SU-DHL-6 (cell line): Measurements from ENCODE around the gene KDM2B.

Source experiments
- H2AFZ ChIP-seq: fragments of 200-600 bp; sonication (generic); 2 replicates; pipeline ENCODE4 v1.6.1; 2014; ENCODE audit warnings: low read depth, mild to moderate bottlenecking, moderate library complexity, mixed read lengths, antibody characterized with exemption, low read length; ENCODE audit not compliant: severe bottlenecking
- H3F3A ChIP-seq: fragments of 200-600 bp; shearing (Covaris generic); 2 replicates; pipeline ENCODE4 v1.6.0; 2016; ENCODE audit warnings: antibody characterized with exemption, mild to moderate bottlenecking; ENCODE audit not compliant: insufficient read depth
- H3K27ac ChIP-seq: fragments of 200-600 bp; sonication (generic); 2 replicates; pipeline ENCODE4 v1.5.1; 2016; ENCODE audit warnings: low read depth, mild to moderate bottlenecking, low read length, moderate library complexity, mixed read lengths
- H3K27me3 ChIP-seq: fragments of 200-600 bp; sonication (generic), shearing (Covaris generic); 2 replicates; pipeline ENCODE4 v1.6.0; 2014; ENCODE audit warnings: mild to moderate bottlenecking, low read length
- H3K36me3 ChIP-seq: fragments of 200-600 bp; sonication (generic); 2 replicates; pipeline ENCODE4 v1.6.1; 2014; ENCODE audit warnings: mild to moderate bottlenecking, low read length, mixed read lengths
- H3K4me2 ChIP-seq: fragments of 300-600, 200-600 bp; shearing (Covaris generic), sonication (generic); 2 replicates; pipeline ENCODE4 v1.6.0; 2014; ENCODE audit warnings: low read length, low read depth, mild to moderate bottlenecking; ENCODE audit not compliant: poor library complexity, severe bottlenecking
- H3K4me3 ChIP-seq: fragments of 200-600 bp; sonication (generic); 2 replicates; pipeline ENCODE4 v1.5.1; 2014; ENCODE audit warnings: antibody characterized with exemption, low read length, mild to moderate bottlenecking, mixed read lengths; ENCODE audit not compliant: insufficient read depth, poor library complexity, severe bottlenecking
- H3K79me2 ChIP-seq: fragments of 200-600 bp; sonication (generic); 2 replicates; pipeline ENCODE4 v1.6.1; 2014; ENCODE audit warnings: mild to moderate bottlenecking, low read length, moderate library complexity; ENCODE audit not compliant: insufficient read depth
- H3K9ac ChIP-seq: fragments of 200-600 bp; sonication (generic); 2 replicates; pipeline ENCODE4 v1.7.0; 2014; ENCODE audit warnings: mild to moderate bottlenecking, low read length
- H3K9me2 ChIP-seq: fragments of 200-600 bp; sonication (generic); replicated peaks from 2 replicates; pipeline ENCODE4 v1.6.1; 2014; ENCODE audit warnings: low read length; ENCODE audit not compliant: insufficient read depth
- H3K9me3 ChIP-seq: fragments of 200-600 bp; sonication (generic); 2 replicates; pipeline ENCODE4 v1.6.1; 2014; ENCODE audit warnings: low read length, mixed read lengths; ENCODE audit not compliant: insufficient read depth
- H4K20me1 ChIP-seq: fragments of 200-600 bp; sonication (generic); 2 replicates; pipeline ENCODE4 v1.6.1; 2014; ENCODE audit warnings: low read depth, mild to moderate bottlenecking, antibody characterized with exemption, low read length, moderate library complexity, mixed read lengths
- CTCF ChIP-seq: fragments of 200-600 bp; sonication (generic); IDR thresholded peaks from one replicate; pipeline ENCODE4 v1.5.1; 2017; ENCODE audit warnings: antibody characterized with exemption, mild to moderate bottlenecking, low read length, moderate library complexity; ENCODE audit not compliant: insufficient read depth, poor library complexity, severe bottlenecking
- EZH2phosphoT487 ChIP-seq: fragments of 200-600 bp; sonication (generic), shearing (Covaris generic); conservative IDR thresholded peaks from 2 replicates; pipeline ENCODE4 v1.6.1; 2018; ENCODE audit warnings: mild to moderate bottlenecking, antibody characterized with exemption, low read length, moderate library complexity, mixed read lengths

KDM2B gene

GRCh38 chr12:121611306-121611705 lies 30.5 kb upstream of the KDM2B start:
- Histone ChIP-seq H4K20me1 (no peaks in the 10 kb centered on the region), H2AFZ (no peak overlapping the region), H3K79me2 (no peaks in the 10 kb centered on the region), H3K4me2 (no peak overlapping the region), H3K27ac (no peak overlapping the region), H3K9me2 (no peaks in the 10 kb centered on the region), H3F3A (no peaks in the 10 kb centered on the region), H3K27me3 (no peaks in the 10 kb centered on the region), H3K36me3 (no peaks in the 10 kb centered on the region), H3K9ac (no peak overlapping the region), H3K9me3 (no peaks in the 10 kb centered on the region), H3K4me3 (no peak overlapping the region)
- TF ChIP-seq CTCF, result no peak
- no peak for TF ChIP-seq EZH2phosphoT487

GRCh38 chr12:121610239-121611149 lies 29.7 kb upstream of the KDM2B start:
- TF ChIP-seq CTCF (no peak), EZH2phosphoT487 (no peak)
- no peak overlapping the region for H3K4me2 ChIP-seq
- H3K36me3 ChIP-seq, result no peaks in the 10 kb centered on the region
- no peaks in the 10 kb centered on the region for H3K79me2 ChIP-seq
- no peak overlapping the region for H3K27ac ChIP-seq
- no peaks in the 10 kb centered on the region for H4K20me1 ChIP-seq
- no peak overlapping the region for H3K4me3 ChIP-seq
- no peak overlapping the region for H3K9ac ChIP-seq
- H3K9me2 ChIP-seq, result no peaks in the 10 kb centered on the region
- no peaks in the 10 kb centered on the region for H3K27me3 ChIP-seq
- H3F3A ChIP-seq, result no peaks in the 10 kb centered on the region
- H3K9me3 ChIP-seq, result no peaks in the 10 kb centered on the region
- no peak overlapping the region for H2AFZ ChIP-seq

- Histone ChIP-seq H3K9me2 (no peaks in the 10 kb centered on the region), H3F3A (no peaks in the 10 kb centered on the region), H3K4me3 (no peak overlapping the region), H3K79me2 (no peaks in the 10 kb centered on the region), H3K9ac (no peak overlapping the region), H2AFZ (no peak overlapping the region), H3K9me3 (no peaks in the 10 kb centered on the region), H3K36me3 (no peaks in the 10 kb centered on the region), H3K4me2 (no peak overlapping the region), H3K27me3 (no peaks in the 10 kb centered on the region), H3K27ac (no peak overlapping the region), H4K20me1 (no peaks in the 10 kb centered on the region)
- no peak for TF ChIP-seq CTCF
Measured at GRCh38 chr12:121608301-121608700, 27.5 kb upstream of the KDM2B start.
